ENCODE results near the gene KLF7.
"Not testable (repeated sequence)": the region's sequence is repeated elsewhere in the genome, so short reads cannot be mapped to it uniquely, and the experiment has no call there.

Gene KLF7

GRCh38 chr2:207037023-207037422 lies 128.7 kb downstream of the KLF7 start:
- not testable (repeated sequence) for DNase-seq

- DNase-seq, result no peak
These were observed 129.9 kb downstream of the KLF7 start for GRCh38 chr2:207035875-207036274.

- DNase-seq, result no peak
These were observed 133.3 kb downstream of the KLF7 start for GRCh38 chr2:207032490-207032889.
